GM23338 (cell line): ENCODE measurements around the gene AFAP1. TPM values are rescaled to one million over a fixed set of nuclear protein-coding genes. Genes with fewer than 3 reads are reported as not detected.

Experiments
- ATAC-seq: fragments of 200-7000 bp; cut with Tn5 transposase; 3 replicates; pipeline ENCODE4 v1.9.1; 2020
- DNase-seq: peaks from one replicate; pipeline ENCODE4 v3.0.0-alpha.2; 2015; ENCODE audit warnings: low spot score
- H2AFZ ChIP-seq: fragments of 200-600 bp; sonication (generic); 2 replicates; pipeline ENCODE4 v1.8.0; 2016; ENCODE audit warnings: antibody characterized with exemption, mild to moderate bottlenecking, moderate library complexity
- H3F3A ChIP-seq: fragments of 200-600 bp; sonication (generic); replicated peaks from 2 replicates; pipeline ENCODE4 v1.8.0; 2017; ENCODE audit warnings: antibody characterized with exemption, mixed run types, low read depth
- H3K27ac ChIP-seq: fragments of 200-600 bp; sonication (generic); 2 replicates; pipeline ENCODE4 v1.6.1; 2016; ENCODE audit warnings: low read depth
- H3K27me3 ChIP-seq: fragments of 200-600 bp; sonication (generic); 2 replicates; pipeline ENCODE4 v1.8.0; 2016; ENCODE audit warnings: mild to moderate bottlenecking, mixed run types, moderate library complexity; ENCODE audit not compliant: insufficient read depth
- H3K36me3 ChIP-seq: fragments of 200-600 bp; sonication (generic); 2 replicates; pipeline ENCODE4 v1.8.0; 2016; ENCODE audit warnings: mild to moderate bottlenecking; ENCODE audit not compliant: insufficient read depth
- H3K4me1 ChIP-seq: fragments of 200-600 bp; sonication (generic); 2 replicates; pipeline ENCODE4 v1.8.0; 2016; ENCODE audit warnings: mild to moderate bottlenecking, moderate library complexity; ENCODE audit not compliant: insufficient read depth
- H3K4me2 ChIP-seq: fragments of 200-600 bp; sonication (generic); 2 replicates; pipeline ENCODE4 v1.7.1; 2017; ENCODE audit warnings: mixed run types
- H3K4me3 ChIP-seq: fragments of 200-600 bp; sonication (generic); 2 replicates; pipeline ENCODE4 v1.6.1; 2016; ENCODE audit warnings: mixed run types
- H3K79me2 ChIP-seq: fragments of 200-600 bp; sonication (generic); replicated peaks from 2 replicates; pipeline ENCODE4 v1.8.0; 2017; ENCODE audit warnings: mild to moderate bottlenecking; ENCODE audit not compliant: insufficient read depth
- H3K9me2 ChIP-seq: fragments of 200-600 bp; sonication (generic); 2 replicates; pipeline ENCODE4 v1.8.0; 2017; ENCODE audit not compliant: insufficient read depth
- H4K20me1 ChIP-seq: fragments of 200-600 bp; sonication (generic); replicated peaks from 2 replicates; pipeline ENCODE4 v1.8.0; 2017; ENCODE audit warnings: mild to moderate bottlenecking; ENCODE audit not compliant: insufficient read depth
- H3K27ac Mint-ChIP-seq: 2 replicates; pipeline ENCODE4 v1.8.0; 2020; ENCODE audit warnings: inconsistent platforms, mild to moderate bottlenecking, moderate library complexity, mixed read lengths
- H3K27me3 Mint-ChIP-seq: 3 replicates; pipeline ENCODE4 v1.8.0; 2022; ENCODE audit warnings: low read depth, mild to moderate bottlenecking, moderate library complexity, mixed read lengths, inconsistent platforms; ENCODE audit not compliant: insufficient read depth, poor library complexity
- H3K36me3 Mint-ChIP-seq: 3 replicates; pipeline ENCODE4 v1.8.0; 2021; ENCODE audit warnings: low read depth, mild to moderate bottlenecking, inconsistent platforms, moderate library complexity, mixed read lengths
- H3K4me1 Mint-ChIP-seq: 3 replicates; pipeline ENCODE4 v1.8.0; 2020; ENCODE audit warnings: mild to moderate bottlenecking, inconsistent platforms, mixed read lengths
- H3K4me3 Mint-ChIP-seq: 3 replicates; pipeline ENCODE4 v1.8.0; 2021; ENCODE audit warnings: moderate library complexity, mild to moderate bottlenecking, inconsistent platforms, mixed read lengths
- H3K9me3 Mint-ChIP-seq: 3 replicates; pipeline ENCODE4 v1.8.0; 2020; ENCODE audit warnings: moderate library complexity, mild to moderate bottlenecking, inconsistent platforms, mixed read lengths
- CREB1 ChIP-seq: fragments of 250-450 bp; sonication (Bioruptor Pico); IDR thresholded peaks from 2 replicates; pipeline ENCODE4 v1.5.0; 2020; ENCODE audit warnings: low read depth, mild to moderate bottlenecking, moderate library complexity
- EZH2 ChIP-seq: fragments of 200-600 bp; sonication (generic); IDR thresholded peaks from one replicate; pipeline ENCODE4 v1.8.0; 2017; ENCODE audit warnings: antibody characterized with exemption, mild to moderate bottlenecking, low read depth; ENCODE audit not compliant: unreplicated experiment
- EZH2phosphoT487 ChIP-seq: fragments of 200-600 bp; sonication (generic); IDR thresholded peaks from one replicate; pipeline ENCODE4 v1.8.1; 2018; ENCODE audit warnings: antibody characterized with exemption; ENCODE audit not compliant: unreplicated experiment
- NANOG ChIP-seq: IDR thresholded peaks from 2 replicates; pipeline ENCODE4 v1.6.1; 2016; ENCODE audit warnings: antibody characterized with exemption, borderline replicate concordance
- STAT1 ChIP-seq: IDR thresholded peaks from one replicate; pipeline ENCODE4 v1.6.1; 2016; ENCODE audit warnings: antibody characterized with exemption; ENCODE audit not compliant: unreplicated experiment
- ZNF114 ChIP-seq: fragments of 250-450 bp; sonication (Bioruptor Pico); IDR thresholded peaks from 2 replicates; pipeline ENCODE4 v1.5.0; 2020; ENCODE audit warnings: mild to moderate bottlenecking, moderate library complexity
- ZNF331 ChIP-seq: fragments of 250-450 bp; sonication (Bioruptor Pico); IDR thresholded peaks from 2 replicates; pipeline ENCODE4 v1.5.0; 2020; ENCODE audit warnings: low read depth, mild to moderate bottlenecking, moderate library complexity
- polyA plus RNA-seq: library from polyadenylated mRNA; unstranded; fragments of >200 nt; fragmentation: Nextera tagmentation; extraction: Ambion mirVana; gene quantifications from 2 replicates; pipeline ENCODE4 v1.2.1, GENCODE V29; 2016
- total RNA-seq: library from RNA; depleted of rRNA; stranded (reverse); fragments of >200 nt; shearing (Covaris generic); gene quantifications from 2 replicates; pipeline ENCODE4 v1.2.3, GENCODE V29; 2014
- TF ChIP-seq, protein P1 (sequence below): IDR thresholded peaks from 2 replicates; pipeline ENCODE4 v1.6.1; 2016; ENCODE audit warnings: antibody characterized with exemption
- TF ChIP-seq, protein P2 (sequence below), 2 experiments: fragments of 200-600 bp in 1 of 2; sonication (generic) in 1 of 2; conservative IDR thresholded peaks; 2 replicates each; pipeline versions ENCODE4 v1.5.1 to v1.6.1; 2016 to 2017; ENCODE audit warnings: antibody characterized with exemption in 2 of 2, low read depth in 2 of 2, mild to moderate bottlenecking in 2 of 2, moderate library complexity in 1 of 2
- TF ChIP-seq, protein P3 (sequence below): IDR thresholded peaks from one replicate; pipeline ENCODE4 v1.6.1; 2018; ENCODE audit warnings: antibody characterized with exemption; ENCODE audit not compliant: unreplicated experiment

The AFAP1 gene
- total and polyA plus RNA-seq, 2 experiments from 2014 or later = 6.5 to 21.5 TPM

DNA sequence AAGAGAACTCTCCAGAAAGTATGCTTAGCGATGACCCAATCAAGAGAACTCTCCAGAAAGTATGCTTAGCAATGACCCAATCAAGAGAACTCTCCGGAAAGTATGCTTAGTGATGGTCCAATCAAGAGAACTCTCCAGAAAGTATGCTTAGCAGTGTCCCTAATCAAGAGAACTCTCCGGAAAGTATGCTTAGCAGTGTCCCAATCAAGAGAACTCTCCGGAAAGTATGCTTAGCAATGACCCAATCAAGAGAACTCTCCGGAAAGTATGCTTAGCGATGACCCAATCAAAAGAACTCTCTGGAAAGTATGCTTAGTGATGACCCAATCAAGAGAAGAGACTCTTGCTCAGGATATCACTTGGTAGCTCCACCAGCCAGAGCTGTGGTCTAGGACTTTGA lies 92.5 kb downstream of the AFAP1 start (continued):
- TF ChIP-seq, protein P1, sequence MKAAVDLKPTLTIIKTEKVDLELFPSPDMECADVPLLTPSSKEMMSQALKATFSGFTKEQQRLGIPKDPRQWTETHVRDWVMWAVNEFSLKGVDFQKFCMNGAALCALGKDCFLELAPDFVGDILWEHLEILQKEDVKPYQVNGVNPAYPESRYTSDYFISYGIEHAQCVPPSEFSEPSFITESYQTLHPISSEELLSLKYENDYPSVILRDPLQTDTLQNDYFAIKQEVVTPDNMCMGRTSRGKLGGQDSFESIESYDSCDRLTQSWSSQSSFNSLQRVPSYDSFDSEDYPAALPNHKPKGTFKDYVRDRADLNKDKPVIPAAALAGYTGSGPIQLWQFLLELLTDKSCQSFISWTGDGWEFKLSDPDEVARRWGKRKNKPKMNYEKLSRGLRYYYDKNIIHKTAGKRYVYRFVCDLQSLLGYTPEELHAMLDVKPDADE = no peak
- TF ChIP-seq ZNF114 (CRISPR knock-in tag) (no peak), ZNF331 (CRISPR knock-in tag) (no peak), EZH2 (no peak), STAT1 (no peak)
- TF ChIP-seq, protein P2, sequence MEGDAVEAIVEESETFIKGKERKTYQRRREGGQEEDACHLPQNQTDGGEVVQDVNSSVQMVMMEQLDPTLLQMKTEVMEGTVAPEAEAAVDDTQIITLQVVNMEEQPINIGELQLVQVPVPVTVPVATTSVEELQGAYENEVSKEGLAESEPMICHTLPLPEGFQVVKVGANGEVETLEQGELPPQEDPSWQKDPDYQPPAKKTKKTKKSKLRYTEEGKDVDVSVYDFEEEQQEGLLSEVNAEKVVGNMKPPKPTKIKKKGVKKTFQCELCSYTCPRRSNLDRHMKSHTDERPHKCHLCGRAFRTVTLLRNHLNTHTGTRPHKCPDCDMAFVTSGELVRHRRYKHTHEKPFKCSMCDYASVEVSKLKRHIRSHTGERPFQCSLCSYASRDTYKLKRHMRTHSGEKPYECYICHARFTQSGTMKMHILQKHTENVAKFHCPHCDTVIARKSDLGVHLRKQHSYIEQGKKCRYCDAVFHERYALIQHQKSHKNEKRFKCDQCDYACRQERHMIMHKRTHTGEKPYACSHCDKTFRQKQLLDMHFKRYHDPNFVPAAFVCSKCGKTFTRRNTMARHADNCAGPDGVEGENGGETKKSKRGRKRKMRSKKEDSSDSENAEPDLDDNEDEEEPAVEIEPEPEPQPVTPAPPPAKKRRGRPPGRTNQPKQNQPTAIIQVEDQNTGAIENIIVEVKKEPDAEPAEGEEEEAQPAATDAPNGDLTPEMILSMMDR (conservative IDR thresholded peaks at IDR 0.05; ENCODE audit: low read depth in 2 of 2) = no peak

DNA sequence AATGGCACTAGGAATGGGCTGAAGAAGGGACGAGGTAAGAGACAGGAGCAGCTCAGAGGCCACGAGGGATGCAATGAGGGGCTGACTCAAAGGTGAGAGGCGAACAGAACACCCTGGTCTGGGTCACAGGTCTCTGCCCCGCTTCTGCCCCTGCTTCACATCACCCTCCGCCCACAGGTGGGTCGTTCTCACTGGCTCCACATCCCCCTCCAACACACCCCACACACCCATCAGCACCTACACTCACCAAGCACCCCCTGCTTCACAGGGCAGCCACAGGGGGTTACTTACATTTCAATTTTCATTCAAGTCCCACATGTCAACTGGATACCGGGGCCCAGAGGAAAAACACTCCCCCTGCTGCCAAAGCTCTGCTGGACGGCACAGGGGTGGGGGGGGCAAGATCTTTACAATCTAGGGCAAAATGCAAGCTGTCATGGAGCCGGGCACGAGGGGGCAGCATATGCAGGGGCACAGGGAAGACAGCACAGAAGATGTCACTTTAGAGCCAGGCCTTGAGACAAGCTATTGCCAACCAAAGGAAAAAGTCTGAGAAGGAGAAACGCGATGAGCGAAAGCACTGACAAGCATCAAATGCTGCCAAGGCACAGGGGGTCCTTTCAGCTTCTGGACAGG lies 94.0 kb downstream of the AFAP1 start:
- no peaks in the 10 kb centered on the region for H3K9me3 Mint-ChIP-seq
- no peaks in the 10 kb centered on the region; the same call in none of the 3 replicates for H3K36me3 Mint-ChIP-seq
- Histone ChIP-seq H4K20me1 (no peaks in the 10 kb centered on the region), H3K9me2 (peaks cover 5% of the 10 kb centered on the region; the same call in 1 of the 2 replicates), H3K27ac (no peak overlapping the region), H3F3A (no peaks in the 10 kb centered on the region), H3K27me3 (no peaks in the 10 kb centered on the region), H3K4me2 (no peak overlapping the region), H3K36me3 (peaks cover 4% of the 10 kb centered on the region; the same call in 1 of the 2 replicates), H3K4me1 (0 out of 2 replicates have a peak, but pooled peaks cover 8% of the 10 kb centered on the region), H3K4me3 (no peak overlapping the region), H2AFZ (no peak overlapping the region), H3K79me2 (peaks cover 10% of the 10 kb centered on the region)
- peaks cover 37% of the 10 kb centered on the region for H3K4me1 Mint-ChIP-seq
- H3K4me3 Mint-ChIP-seq = no peak overlapping the region
- H3K27me3 Mint-ChIP-seq = peaks cover 10% of the 10 kb centered on the region
- DNase-seq = peak; percentile 45
- no peak overlapping the region for H3K27ac Mint-ChIP-seq
- no peak; the same call in 1 of the 3 replicates for ATAC-seq
- TF ChIP-seq, protein P1 = no peak
- TF ChIP-seq, protein P3, sequence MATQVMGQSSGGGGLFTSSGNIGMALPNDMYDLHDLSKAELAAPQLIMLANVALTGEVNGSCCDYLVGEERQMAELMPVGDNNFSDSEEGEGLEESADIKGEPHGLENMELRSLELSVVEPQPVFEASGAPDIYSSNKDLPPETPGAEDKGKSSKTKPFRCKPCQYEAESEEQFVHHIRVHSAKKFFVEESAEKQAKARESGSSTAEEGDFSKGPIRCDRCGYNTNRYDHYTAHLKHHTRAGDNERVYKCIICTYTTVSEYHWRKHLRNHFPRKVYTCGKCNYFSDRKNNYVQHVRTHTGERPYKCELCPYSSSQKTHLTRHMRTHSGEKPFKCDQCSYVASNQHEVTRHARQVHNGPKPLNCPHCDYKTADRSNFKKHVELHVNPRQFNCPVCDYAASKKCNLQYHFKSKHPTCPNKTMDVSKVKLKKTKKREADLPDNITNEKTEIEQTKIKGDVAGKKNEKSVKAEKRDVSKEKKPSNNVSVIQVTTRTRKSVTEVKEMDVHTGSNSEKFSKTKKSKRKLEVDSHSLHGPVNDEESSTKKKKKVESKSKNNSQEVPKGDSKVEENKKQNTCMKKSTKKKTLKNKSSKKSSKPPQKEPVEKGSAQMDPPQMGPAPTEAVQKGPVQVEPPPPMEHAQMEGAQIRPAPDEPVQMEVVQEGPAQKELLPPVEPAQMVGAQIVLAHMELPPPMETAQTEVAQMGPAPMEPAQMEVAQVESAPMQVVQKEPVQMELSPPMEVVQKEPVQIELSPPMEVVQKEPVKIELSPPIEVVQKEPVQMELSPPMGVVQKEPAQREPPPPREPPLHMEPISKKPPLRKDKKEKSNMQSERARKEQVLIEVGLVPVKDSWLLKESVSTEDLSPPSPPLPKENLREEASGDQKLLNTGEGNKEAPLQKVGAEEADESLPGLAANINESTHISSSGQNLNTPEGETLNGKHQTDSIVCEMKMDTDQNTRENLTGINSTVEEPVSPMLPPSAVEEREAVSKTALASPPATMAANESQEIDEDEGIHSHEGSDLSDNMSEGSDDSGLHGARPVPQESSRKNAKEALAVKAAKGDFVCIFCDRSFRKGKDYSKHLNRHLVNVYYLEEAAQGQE = no peak
- TF ChIP-seq, protein P2 (conservative IDR thresholded peaks at IDR 0.05; ENCODE audit: low read depth in 2 of 2) = peak in 1 of 2 experiments; percentile 55; a peak in 3 of 4 replicates
- TF ChIP-seq STAT1 (no peak), NANOG (no peak), EZH2phosphoT487 (no peak), CREB1 (CRISPR knock-in tag) (no peak)
